TTC549 (cell line): Measurements from ENCODE around the gene SCYGR8.

Experiments
- FAIRE-seq: peaks from 2 replicates; lab custom pipeline; 2012; peaks lifted over from hg19 to GRCh38; lab: Jason Lieb, UNC

The SCYGR8 gene

DNA sequence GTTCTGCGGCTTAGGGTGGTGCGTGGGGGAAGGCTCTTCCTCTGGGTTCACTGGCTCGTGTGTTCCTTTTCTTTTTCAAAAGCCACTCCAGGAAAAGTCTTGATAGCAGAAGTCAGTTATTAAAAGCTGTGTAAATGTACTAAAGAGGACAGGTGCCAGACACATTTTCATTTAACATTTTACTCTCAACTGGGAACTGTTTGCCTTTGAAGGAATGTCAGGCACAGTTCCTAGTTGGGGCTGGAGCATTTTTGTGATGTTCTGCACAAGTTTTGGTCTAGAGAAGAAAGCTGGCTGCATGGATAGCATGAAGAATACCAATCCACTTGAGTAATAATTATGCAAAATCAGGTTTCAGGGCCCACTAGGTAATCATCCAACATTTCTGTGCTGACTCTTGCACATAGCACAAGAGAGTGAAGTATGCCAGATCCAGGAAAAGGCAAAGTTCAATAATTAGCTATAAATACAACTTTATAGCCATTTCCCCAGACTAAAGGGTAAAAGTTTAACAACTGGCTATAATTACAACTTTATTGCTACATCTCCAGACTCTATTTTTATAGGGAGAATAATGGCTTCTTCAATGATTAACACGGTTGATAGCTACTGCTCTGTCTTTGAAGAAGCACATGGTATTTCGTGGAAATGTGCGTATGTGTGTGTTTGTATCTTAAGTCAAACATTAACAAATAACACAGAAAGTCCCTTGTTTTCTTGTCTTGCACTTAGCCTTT, 16.2 kb downstream of the SCYGR8 start:
- FAIRE-seq = no peak

DNA sequence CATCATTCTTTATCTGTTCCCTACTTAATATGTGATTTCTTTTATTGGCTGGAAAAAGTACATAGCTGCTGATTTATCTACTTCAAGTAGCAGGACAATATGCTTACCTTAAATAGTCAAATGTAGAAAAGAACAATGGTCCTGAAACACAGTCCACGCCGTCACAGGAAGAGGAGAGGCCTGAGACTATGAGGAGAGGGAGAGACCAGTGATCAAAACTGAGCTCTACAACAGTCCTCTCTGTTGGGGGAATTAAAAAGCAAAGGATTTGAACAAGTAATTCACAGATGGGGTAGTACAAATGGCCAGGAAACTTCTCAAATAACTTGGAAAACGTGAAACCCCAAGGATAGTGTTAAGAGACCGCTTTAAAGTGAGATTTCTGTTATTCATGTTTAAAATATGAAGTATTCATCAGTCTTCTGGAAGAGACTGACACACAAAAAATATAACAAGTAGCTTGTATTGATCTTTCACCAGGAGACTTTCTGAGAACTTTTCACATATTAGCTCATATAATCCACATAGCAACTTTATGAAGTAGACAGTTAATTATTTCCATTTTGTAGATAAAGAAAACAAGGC, 20.2 kb downstream of the SCYGR8 start:
- no peak for FAIRE-seq

DNA sequence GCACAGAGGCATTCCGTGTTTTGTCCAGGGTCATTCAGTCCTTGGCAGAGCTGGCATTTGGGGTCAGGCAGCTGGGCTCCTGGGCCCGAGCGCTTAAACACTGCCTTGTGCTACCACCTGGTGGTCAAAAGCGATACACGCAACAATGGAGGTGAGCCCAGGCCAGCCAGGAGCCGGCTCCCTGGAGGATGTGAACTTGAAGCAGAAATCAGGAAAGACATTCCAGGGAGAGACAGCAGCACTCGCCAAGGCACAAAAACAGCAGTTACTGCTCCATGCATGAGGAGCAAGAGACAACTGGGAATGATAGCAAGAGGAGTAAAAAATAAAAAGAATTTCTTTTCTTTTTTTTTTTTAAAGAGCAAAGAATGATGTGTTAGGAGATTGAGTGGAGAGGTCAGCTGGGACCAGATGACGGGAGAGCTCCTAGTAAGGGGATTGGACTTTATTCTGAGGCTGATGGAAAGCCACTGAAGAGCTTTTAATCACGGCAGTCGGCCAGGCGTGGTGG, 20.7 kb downstream of the SCYGR8 start:
- no peak for FAIRE-seq

DNA sequence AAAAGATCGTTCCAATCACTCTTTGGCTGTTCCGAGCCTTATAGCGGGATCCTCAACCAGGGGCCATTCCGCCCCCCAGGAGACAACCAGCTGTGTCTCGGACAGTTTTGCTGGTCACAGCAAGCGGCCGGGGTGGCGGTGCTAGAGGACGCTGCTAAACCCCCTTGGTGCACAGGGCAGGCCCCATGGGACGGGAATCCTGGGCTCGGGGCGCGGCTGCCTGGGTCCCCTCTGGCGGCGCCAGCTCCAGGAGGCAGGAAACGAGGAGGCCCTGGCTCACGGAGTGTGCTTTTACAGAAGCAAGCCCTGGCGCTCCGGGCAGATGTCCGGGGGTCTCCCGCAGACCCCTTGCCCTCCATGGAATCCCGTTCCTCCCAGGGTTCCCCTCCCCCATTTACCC, 22.1 kb downstream of the SCYGR8 start:
- no peak for FAIRE-seq

DNA sequence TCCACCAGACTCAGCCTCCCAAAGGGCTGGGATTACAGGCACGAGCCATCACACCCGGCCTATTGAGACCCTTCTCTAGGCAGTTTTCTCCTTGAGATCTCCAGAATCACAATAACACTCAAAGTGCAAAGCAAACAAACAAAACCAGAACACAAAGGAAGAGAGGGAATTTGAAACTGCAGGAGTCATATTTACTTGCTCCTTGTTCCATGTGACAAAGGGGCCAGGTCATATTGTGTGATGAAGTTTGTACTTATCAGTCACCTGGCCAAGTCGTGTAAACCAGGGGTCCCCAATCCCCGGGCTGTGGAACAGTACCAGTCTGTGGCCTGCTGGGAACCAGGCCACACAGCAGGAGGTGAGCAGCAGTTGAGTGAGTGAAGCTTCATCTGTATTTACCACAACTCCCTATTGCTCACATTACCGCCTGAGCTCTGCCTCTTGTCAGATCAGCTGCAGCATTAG, 26.5 kb downstream of the SCYGR8 start:
- no peak for FAIRE-seq

DNA sequence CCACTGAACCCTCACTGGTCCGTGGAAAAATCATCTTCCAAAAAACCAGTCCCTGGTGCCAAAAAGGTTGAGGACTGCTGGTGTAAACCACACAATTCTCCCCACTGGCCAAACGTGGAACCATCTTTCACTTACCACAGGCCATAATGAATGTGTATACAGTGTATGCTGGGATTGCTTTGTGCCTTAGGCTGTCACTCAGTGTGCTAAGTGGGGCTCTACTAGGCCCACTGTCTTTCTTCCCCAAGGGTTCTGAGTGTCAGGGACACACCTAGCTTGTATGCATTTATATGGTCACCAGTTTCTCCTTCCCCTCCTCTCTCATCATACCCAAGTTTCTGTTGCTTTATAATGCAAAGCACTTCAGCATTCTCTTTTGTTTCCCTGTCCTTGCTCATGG, 27.2 kb downstream of the SCYGR8 start:
- FAIRE-seq = no peak

DNA sequence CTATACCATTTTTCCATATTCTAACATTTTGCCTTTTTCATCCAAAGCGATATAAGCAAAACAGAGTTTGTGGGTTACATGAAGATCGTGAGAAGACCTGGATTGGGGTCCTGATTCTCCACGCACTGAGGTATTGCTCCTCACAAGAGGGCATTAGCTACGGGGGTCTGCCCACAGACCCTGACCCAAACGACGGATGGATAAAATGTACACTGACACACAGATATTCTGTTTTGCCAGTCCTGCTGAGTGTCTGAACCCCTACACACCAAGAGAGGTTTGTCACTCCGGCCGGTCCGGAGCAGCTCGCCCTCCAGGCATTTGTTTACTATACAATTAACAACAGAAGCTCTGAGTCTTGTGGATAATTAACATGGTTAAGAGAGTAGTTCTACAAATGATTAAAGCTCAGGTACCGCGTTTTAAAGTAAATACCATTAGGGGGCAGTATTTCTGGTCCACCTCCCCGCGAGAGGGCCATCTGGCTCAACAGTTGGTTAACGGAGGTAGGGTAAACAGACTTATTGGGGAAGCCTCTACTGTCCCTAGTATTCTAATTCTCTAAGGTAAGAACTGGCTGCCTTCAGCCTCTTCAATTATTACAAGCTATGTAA, 28.4 kb downstream of the SCYGR8 start:
- FAIRE-seq = no peak

DNA sequence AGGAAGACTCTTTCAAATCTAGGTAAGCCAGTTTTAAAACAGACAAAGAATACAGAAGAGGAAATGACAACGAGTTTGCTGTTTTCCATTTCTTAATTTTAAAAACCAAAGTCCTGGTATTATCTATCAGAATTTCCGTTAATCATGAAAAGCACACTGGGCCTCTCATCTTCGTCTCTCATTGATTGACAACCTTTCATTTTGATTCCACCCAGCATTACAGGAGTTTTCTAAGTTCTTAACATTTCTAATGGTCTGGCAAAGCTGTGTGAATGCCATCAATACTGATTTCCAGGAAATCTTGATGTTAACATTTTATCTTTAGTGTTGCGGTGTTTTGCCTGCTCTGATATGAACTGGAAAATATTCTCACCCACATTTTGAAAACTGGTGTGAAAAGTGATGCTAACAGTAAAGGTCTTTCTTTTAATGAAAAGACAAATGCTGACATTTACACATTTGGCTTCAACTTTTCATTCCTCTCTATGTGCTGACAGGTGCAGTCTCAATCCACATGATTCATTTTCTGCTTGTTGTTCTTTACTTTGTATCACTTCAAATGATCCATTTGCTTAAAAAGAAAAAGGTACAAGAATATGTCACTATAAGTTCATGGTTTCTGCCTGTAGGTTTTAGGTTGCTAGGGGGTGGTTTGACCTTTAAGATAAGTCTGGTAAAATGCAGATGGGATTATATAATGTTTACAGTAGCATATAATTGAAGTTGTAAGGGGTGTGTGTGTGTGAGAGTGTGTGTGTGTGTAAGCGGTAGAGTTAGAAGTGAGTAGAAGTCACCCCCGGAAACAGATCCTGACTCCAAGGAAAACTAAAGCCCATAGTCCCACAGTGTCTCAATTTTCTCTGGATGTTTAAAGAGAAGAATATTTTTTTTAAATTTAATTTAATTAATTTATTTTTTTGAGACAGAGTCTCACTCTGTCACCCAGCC, 29.5 kb downstream of the SCYGR8 start:
- FAIRE-seq = no peak

DNA sequence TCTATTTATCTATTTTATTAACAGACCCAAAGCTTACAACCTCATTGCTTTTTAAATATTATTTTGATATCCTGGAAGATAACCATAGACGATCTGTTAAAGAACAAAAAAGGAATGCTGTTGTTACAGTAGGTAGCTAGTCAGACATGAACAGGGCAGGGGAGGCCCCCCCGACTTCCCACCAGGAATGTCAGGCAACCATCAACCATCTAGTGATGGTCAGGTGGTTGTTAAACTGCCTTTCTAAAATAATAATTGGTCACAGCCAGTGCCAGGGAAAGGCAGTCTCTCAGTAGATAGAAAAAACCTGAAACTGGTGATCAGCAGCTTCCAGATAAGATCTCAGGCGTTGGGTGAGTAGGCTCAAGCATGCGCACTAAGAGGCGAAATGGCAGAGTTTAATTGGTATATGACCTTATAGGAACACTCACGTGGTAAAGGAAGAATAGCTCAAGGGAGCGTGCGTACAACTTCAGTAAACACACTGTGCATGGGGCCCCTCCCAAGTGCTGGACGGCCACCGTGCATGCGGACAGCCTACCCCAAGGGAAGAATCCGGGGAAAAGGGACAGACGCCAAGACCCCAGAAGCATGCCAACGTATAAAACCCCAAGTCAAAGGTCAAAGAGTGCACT, 35.4 kb downstream of the SCYGR8 start:
- FAIRE-seq = no peak

DNA sequence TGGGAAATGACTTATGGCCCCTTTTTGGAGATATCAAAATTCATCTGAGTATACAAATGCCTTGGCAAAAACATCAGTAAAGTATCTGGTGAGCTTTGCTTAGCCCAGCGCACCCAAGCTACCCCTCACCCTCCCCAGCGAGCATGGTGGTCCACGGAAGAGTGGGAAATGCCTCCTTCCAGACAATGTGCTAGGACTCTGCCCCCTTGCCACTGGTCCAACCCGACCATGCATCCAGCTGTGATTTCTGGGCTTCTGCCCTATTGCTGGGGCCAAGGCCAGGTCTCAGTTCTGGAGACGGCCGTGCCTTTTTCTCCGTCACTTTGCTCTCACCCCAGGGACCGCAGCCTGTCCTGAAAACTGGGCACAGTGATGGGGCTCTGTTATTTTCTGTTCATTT, 36.1 kb downstream of the SCYGR8 start:
- FAIRE-seq = no peak

DNA sequence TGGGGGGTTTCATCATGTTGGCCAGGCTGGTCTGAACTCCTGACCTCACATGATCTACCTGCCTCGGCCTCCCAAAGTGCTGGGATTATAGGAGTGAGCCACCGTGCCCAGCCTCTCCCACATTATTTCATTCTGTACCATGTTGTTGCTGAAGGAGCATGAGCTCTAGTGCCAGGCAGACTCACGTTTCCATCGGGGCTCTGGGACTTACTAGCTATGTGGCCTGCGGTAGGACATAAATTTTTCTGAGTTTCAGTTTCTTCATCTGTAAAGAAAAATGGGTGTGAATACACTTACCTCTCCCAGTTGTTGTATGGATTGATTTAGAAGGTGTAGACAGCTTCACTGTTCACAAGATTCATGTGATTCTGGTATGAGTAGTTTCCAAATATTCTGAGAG, 37.1 kb downstream of the SCYGR8 start:
- no peak for FAIRE-seq

DNA sequence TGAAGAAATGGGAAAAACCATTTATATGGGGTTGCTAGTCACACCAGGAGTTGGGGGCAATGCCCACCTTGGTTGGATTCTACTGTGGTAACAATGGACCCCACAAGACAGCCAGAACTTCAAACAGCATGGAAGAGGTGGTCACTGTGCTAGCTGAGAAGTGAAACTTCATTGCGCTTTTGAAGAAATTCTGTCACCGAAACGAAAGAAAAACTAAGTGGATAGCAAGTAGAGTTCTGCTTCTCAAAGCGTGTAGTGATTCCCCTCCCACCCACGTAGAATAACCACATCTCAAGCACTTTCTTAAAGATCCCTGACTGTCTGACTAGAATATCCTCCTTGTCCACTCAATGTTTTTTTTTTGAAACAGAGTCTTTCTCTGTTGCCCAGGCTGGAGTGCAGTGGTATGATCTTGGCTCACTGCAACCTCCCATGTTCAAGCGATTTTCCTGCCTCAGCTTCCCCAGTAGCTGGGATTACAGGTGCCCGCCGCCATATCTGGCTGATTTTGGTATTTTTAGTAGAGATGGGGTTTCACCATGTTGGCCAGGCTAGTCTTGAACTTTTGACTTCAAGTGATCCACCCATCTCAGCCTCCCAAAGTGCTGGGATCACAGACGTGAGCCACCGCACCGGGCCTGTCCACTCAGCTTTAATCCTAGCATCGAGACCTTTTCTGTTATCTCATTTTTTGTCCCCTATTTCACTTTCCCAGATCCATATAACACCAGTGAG, 37.9 kb downstream of the SCYGR8 start:
- FAIRE-seq = no peak

DNA sequence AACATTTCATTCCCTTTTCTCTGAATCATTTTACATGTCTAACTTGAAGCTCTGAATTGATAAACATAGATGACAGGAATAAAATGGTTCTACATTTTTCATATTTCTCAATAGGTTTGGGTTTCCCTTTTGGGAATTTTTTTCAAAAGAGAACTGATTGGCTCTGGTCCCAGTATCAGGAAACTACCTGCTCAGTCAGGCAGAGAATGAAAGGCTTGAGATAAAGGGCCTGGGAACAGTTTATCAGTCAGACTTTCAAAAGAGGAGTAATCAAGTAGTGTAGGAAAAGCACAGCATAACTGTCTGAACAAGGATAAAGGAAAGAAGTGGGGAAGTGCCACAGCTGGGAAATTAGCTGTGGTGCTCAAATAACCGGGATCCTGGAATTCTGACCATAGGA, 39.6 kb downstream of the SCYGR8 start:
- no peak for FAIRE-seq

DNA sequence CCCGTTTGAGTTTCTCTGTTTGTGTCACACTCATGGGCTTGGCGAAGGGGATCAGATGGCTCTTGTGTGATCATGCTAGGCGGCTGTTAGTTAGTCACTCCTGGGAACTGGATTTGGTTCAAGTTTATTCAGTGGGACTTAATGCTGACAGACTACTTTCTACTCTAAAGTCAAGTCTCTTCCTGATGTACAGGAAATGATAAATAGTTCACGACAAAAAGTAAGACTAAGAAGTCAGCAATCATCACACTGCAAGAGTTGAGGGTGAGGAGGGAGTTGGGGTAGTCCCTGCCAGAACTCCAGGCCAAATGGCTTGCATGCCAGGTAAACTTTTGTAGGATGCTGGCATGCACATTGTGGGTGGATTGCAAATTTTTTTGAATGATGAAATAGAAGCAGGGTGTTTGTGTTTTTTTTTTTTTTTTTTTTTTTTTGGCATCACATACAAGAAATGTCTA, 42.9 kb downstream of the SCYGR8 start:
- no peak for FAIRE-seq

DNA sequence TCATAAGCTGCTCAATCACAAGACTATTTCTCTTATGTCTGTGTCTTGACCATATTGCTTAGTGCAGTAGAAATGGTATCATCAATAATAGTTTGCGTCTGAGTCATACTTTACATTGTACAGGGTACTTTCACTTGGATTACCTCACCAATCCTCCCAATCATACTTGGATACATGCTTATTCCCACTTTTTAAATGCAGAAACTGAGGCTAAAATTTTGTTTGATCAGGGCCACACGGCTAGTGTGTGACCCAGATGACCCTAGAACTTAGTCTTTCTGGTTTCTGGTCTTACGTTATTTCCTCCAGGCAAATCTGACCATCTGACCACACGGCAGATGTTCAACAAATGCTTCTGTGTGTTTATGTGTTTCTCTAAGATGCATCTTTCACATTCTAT, 44.1 kb downstream of the SCYGR8 start:
- FAIRE-seq = no peak

DNA sequence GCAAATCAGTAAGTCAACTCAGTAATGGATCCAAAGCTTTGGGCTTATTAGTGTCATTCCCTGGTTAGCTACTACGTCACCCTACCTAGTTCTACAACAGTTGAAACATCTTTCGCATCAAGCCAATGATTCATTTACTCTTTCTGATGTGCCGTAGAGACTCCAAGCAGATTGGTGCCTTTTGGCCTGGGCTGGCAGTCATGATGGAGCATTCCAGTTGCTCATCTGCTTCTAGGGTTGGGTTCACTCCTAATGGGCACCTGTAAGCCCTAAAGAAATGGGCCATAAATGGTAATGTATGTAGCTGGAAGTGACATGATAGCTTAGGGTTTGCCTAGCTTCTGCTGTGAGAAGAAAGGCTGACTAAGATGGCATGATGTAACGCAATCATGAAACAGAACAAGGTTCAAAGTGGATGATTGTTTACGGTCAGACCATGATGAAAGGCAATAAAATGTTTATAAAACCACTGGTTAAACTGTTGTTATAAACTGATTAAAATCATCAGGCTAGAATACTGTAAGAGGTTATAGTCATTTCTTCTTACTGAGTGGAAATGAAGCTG, 47.5 kb downstream of the SCYGR8 start:
- no peak for FAIRE-seq
